Endothelial cell of umbilical vein (primary cell): ENCODE results near the gene TDP1. TPM values are rescaled to one million over a fixed set of nuclear protein-coding genes. Genes with fewer than 3 reads are reported as not detected.

Source experiments
- BruUV-seq: library from RNA; stranded (reverse); fragments of 400-500 nt; replicated peaks from 2 replicates; lab custom pipeline; 2021; lab: Mats Ljungman, UMichigan
- CTCF ChIA-PET: fragments of 300-600, 350-600 bp; sonication (Branson Sonifier 250); formaldehyde crosslinking; loops from one replicate; lab custom pipeline; 2021; ENCODE audit warnings: antibody characterized with exemption, inconsistent platforms; lab: Charles Lee
- POLR2A ChIA-PET: fragments of 300-600, 350-600 bp; sonication (Branson Sonifier 250); formaldehyde crosslinking; loops from one replicate; lab custom pipeline; 2021; ENCODE audit warnings: antibody characterized with exemption, inconsistent platforms; lab: Charles Lee
- DNase-seq: peaks from one replicate; pipeline ENCODE4 v3.0.0-alpha.2; 2011; ENCODE audit warnings: low read depth, low spot score
- FAIRE-seq: peaks from 2 replicates; lab custom pipeline; 2011; peaks lifted over from hg19 to GRCh38; lab: Jason Lieb, UNC
- H2AFZ ChIP-seq: 2 replicates; pipeline ENCODE4 v1.6.0; 2012; ENCODE audit warnings: low read depth, low read length, control low read depth, inconsistent platforms
- H3K27ac ChIP-seq: 2 replicates; pipeline ENCODE4 v1.5.1; 2011; ENCODE audit warnings: low read depth, mild to moderate bottlenecking, control low read depth, low read length, moderate library complexity; ENCODE audit not compliant: insufficient read depth
- H3K27me3 ChIP-seq, 2 experiments: 2 replicates each; pipeline versions ENCODE4 v1.6.0 to v1.6.1; 2011; ENCODE audit warnings: low read length in 2 of 2, mixed read lengths in 1 of 2; ENCODE audit not compliant: control insufficient read depth in 2 of 2, insufficient read depth in 2 of 2
- H3K36me3 ChIP-seq, 2 experiments: 2 replicates in 1 of 2; 3 replicates in 1 of 2; pipeline ENCODE4 v1.5.1; 2011; ENCODE audit warnings: low read length in 2 of 2, mild to moderate bottlenecking in 1 of 2, moderate library complexity in 1 of 2; ENCODE audit not compliant: control insufficient read depth in 2 of 2, insufficient read depth in 2 of 2; ENCODE audit errors: extremely low read depth in 1 of 2
- H3K4me1 ChIP-seq: 3 replicates; pipeline ENCODE4 v1.5.1; 2011; ENCODE audit warnings: mild to moderate bottlenecking, low read length; ENCODE audit not compliant: control insufficient read depth, insufficient read depth; ENCODE audit errors: extremely low read depth
- H3K4me2 ChIP-seq: 2 replicates; pipeline ENCODE4 v1.6.1; 2011; ENCODE audit warnings: low read length, control low read depth, mixed read lengths; ENCODE audit not compliant: insufficient read depth
- H3K4me3 ChIP-seq, 3 experiments: fragments of 200-600 bp in 1 of 3; sonication (generic), shearing (Covaris generic) in 1 of 3; replicated peaks in 1 of 3; 2 replicates each; pipeline ENCODE4 v1.5.1; 2011 to 2016; ENCODE audit warnings: control low read depth in 3 of 3, low read length in 3 of 3, mild to moderate bottlenecking in 2 of 3, inconsistent platforms in 1 of 3, low read depth in 1 of 3, moderate library complexity in 1 of 3; ENCODE audit not compliant: insufficient read depth in 1 of 3
- H3K79me2 ChIP-seq: 2 replicates; pipeline ENCODE4 v1.6.0; 2012; ENCODE audit warnings: low read length, inconsistent platforms; ENCODE audit not compliant: control insufficient read depth, insufficient read depth
- H3K9ac ChIP-seq: replicated peaks from 2 replicates; pipeline ENCODE3; 2011; ENCODE audit warnings: low read length, control low read depth; ENCODE audit not compliant: insufficient read depth; ENCODE audit errors: extremely low read depth
- H3K9me1 ChIP-seq: replicated peaks from 3 replicates; pipeline ENCODE4 v1.6.0; 2011; ENCODE audit warnings: mild to moderate bottlenecking, low read length; ENCODE audit not compliant: control insufficient read depth, insufficient read depth; ENCODE audit errors: extremely low read depth
- H3K9me3 ChIP-seq: replicated peaks from 2 replicates; pipeline ENCODE4 v1.5.1; 2012; ENCODE audit warnings: low read length, inconsistent platforms; ENCODE audit not compliant: control insufficient read depth, insufficient read depth
- H4K20me1 ChIP-seq: replicated peaks from 2 replicates; pipeline ENCODE3; 2011; ENCODE audit warnings: mild to moderate bottlenecking, low read length; ENCODE audit not compliant: control insufficient read depth, insufficient read depth; ENCODE audit errors: extremely low read depth
- CTCF ChIP-seq, 2 donors: IDR thresholded peaks; 1 replicate in 1 of 2; 2 replicates in 1 of 2; pipeline ENCODE4 v1.5.1; 2011; ENCODE audit warnings: low read length in 2 of 2, mild to moderate bottlenecking in 2 of 2, moderate library complexity in 2 of 2, control low read depth in 1 of 2, inconsistent platforms in 1 of 2, low read depth in 1 of 2; ENCODE audit not compliant: insufficient read depth in 1 of 2; ENCODE audit errors: extremely low read depth in 1 of 2
- EZH2 ChIP-seq: IDR thresholded peaks from 2 replicates; pipeline ENCODE4 v1.6.1; 2012; ENCODE audit warnings: borderline replicate concordance, low read depth, mild to moderate bottlenecking, moderate library complexity, low read length, inconsistent platforms; ENCODE audit not compliant: severe bottlenecking
- FOS ChIP-seq: IDR thresholded peaks from 2 replicates; pipeline ENCODE4 v1.6.1; 2011; ENCODE audit warnings: mild to moderate bottlenecking, low read length, moderate library complexity, borderline replicate concordance; ENCODE audit not compliant: insufficient read depth
- GATA2 ChIP-seq: IDR thresholded peaks from 2 replicates; pipeline ENCODE4 v1.7.0; 2011; ENCODE audit warnings: low read depth, mild to moderate bottlenecking, moderate library complexity, mixed read lengths, low read length; ENCODE audit not compliant: insufficient read length, insufficient read depth
- JUN ChIP-seq: IDR thresholded peaks from 2 replicates; pipeline ENCODE4 v1.6.1; 2011; ENCODE audit warnings: borderline replicate concordance, low read depth; ENCODE audit not compliant: insufficient read length, insufficient read depth
- MAX ChIP-seq: IDR thresholded peaks from 2 replicates; pipeline ENCODE4 v1.6.1; 2011; ENCODE audit not compliant: insufficient read depth, insufficient read length
- MYC ChIP-seq: IDR thresholded peaks from one replicate; pipeline ENCODE4 v1.6.1; 2011; ENCODE audit warnings: mild to moderate bottlenecking, low read depth, low read length
- POLR2A ChIP-seq: IDR thresholded peaks from 2 replicates; pipeline ENCODE4 v1.6.1; 2012; ENCODE audit warnings: low read depth, mild to moderate bottlenecking, control low read depth, low read length
- POLR2AphosphoS5 ChIP-seq: IDR thresholded peaks from 2 replicates; pipeline ENCODE4 v1.6.1; 2012; ENCODE audit warnings: low read depth, mild to moderate bottlenecking, control low read depth, low read length, moderate library complexity; ENCODE audit not compliant: insufficient read depth
- dilution Hi-C: fragments of 300-500 bp; cut with MboI; formaldehyde crosslinking; loops from one replicate; pipeline ENCODE4 v1.15.0; 2019; ENCODE audit warnings: low sequenced_read_pairs; ENCODE audit not compliant: extremely low pct_ligation_motif_present
- intact Hi-C: fragments of 100-400 bp; cut with micrococcal nuclease; formaldehyde crosslinking; loops from one replicate; pipeline ENCODE4 v1.10.0; 2022
- polyA plus RNA-seq, 4 experiments: library from polyadenylated mRNA; depleted of rRNA in 3 of 4; stranded (reverse) in 3 of 4; unstranded in 1 of 4; fragments of >200 nt; gene quantifications; 2 replicates each; pipeline versions ENCODE4 v1.2.1 to v1.2.3, GENCODE V29; 2011 to 2012; ENCODE audit warnings: missing spikeins in 1 of 4
- total RNA-seq: library from RNA; stranded (reverse); gene quantifications from 2 replicates; pipeline ENCODE4 v1.2.3, GENCODE V29; 2021

TDP1 gene
- total and polyA plus RNA-seq, 2 donors (not counting 3 experiments of a cell fraction or from before 2014, with no cell fraction given) = 14.1 to 30.5 TPM

GRCh38 chr14:89957376-89957775 lies 1.6 kb downstream of the TDP1 start:
- H3K79me2 ChIP-seq = peaks cover 54% of the 10 kb centered on the region
- peaks cover 38% of the 10 kb centered on the region for H3K4me1 ChIP-seq
- BruUV-seq = no TSS peak
- no peak for DNase-seq
- TF ChIP-seq JUN (no peak), GATA2 (no peak), POLR2AphosphoS5 (no peak), FOS (no peak), EZH2 (no peak), MAX (no peak), CTCF (IDR thresholded peaks at IDR 0.05; ENCODE audit: extremely low read depth in 1 of 2, insufficient read depth in 1 of 2, low read depth in 1 of 2, low read length in 2 of 2) (no peak), POLR2A (no peak), MYC (no peak)
- no peaks in the 10 kb centered on the region for H3K27me3 ChIP-seq
- H3K4me2 ChIP-seq = peak overlapping the region; percentile 68
- FAIRE-seq = no peak
- no peak overlapping the region for H3K9ac ChIP-seq
- no peak overlapping the region for H3K4me3 ChIP-seq
- no peaks in the 10 kb centered on the region for H4K20me1 ChIP-seq
- CTCF ChIA-PET = interaction anchor here (1.5 to 8.6 kb wide), 3 partner anchors 15 to 279 kb away, joined by 6 to 93 read pairs (median 90); no protein-coding TSS in a partner anchor
- POLR2A ChIA-PET = no interaction called here
- intact Hi-C loops (loop anchor here (5.0 kb wide), 2 partner anchors 105 to 185 kb away; partner anchors contain the start of gene KCNK13), dilution Hi-C loops (no loop called here)
- no peak overlapping the region for H2AFZ ChIP-seq
- no peaks in the 10 kb centered on the region for H3K9me1 ChIP-seq
- peaks cover 0 to 4% of the 10 kb centered on the region in 2 experiments for H3K36me3 ChIP-seq
- no peaks in the 10 kb centered on the region for H3K9me3 ChIP-seq
- H3K27ac ChIP-seq = no peak overlapping the region
